SH-SY5Y (cell line): ENCODE results near the gene ABLIM2.

ENCODE experiments used
- GATA2 ChIP-seq: IDR thresholded peaks from 2 replicates; pipeline ENCODE4 v1.6.1; 2011; ENCODE audit warnings: mild to moderate bottlenecking, low read depth, low read length
- GATA3 ChIP-seq: IDR thresholded peaks from 2 replicates; pipeline ENCODE4 v1.6.1; 2011; ENCODE audit warnings: low read depth, mild to moderate bottlenecking, low read length, moderate library complexity

ABLIM2 gene

GRCh38 chr4:7987148-7987989 is 171.2 kb downstream of the ABLIM2 start:
- no peak for TF ChIP-seq GATA3
- TF ChIP-seq GATA2, result no peak

GRCh38 chr4:7985891-7986441 is 172.6 kb downstream of the ABLIM2 start:
- no peak for TF ChIP-seq GATA2
- no peak for TF ChIP-seq GATA3

GRCh38 chr4:7985072-7985471 is 173.5 kb downstream of the ABLIM2 start:
- TF ChIP-seq GATA3 (no peak), GATA2 (no peak)

- TF ChIP-seq GATA3 (no peak), GATA2 (no peak)
Measured at GRCh38 chr4:7984286-7984925, 174.2 kb downstream of the ABLIM2 start.

GRCh38 chr4:7983296-7983695 is 175.3 kb downstream of the ABLIM2 start:
- TF ChIP-seq GATA3 (no peak), GATA2 (no peak)

GRCh38 chr4:7981738-7982394 is 176.7 kb downstream of the ABLIM2 start:
- no peak for TF ChIP-seq GATA3
- no peak for TF ChIP-seq GATA2

GRCh38 chr4:7980036-7980435 is 178.6 kb downstream of the ABLIM2 start:
- TF ChIP-seq GATA2, result no peak
- no peak for TF ChIP-seq GATA3

- no peak for TF ChIP-seq GATA3
- no peak for TF ChIP-seq GATA2
Measured at GRCh38 chr4:7979652-7979968, 179.0 kb downstream of the ABLIM2 start.

GRCh38 chr4:7978907-7979651 is 179.5 kb downstream of the ABLIM2 start:
- TF ChIP-seq GATA2, result no peak
- TF ChIP-seq GATA3, result no peak

GRCh38 chr4:7978489-7978888 is 180.1 kb downstream of the ABLIM2 start:
- TF ChIP-seq GATA2 (no peak), GATA3 (no peak)

- no peak for TF ChIP-seq GATA3
- no peak for TF ChIP-seq GATA2
Measured at GRCh38 chr4:7976634-7977033, 182.0 kb downstream of the ABLIM2 start.

- TF ChIP-seq GATA3 (no peak), GATA2 (no peak)
Measured at GRCh38 chr4:7976025-7976424, 182.6 kb downstream of the ABLIM2 start.

GRCh38 chr4:7974425-7974824 is 184.2 kb downstream of the ABLIM2 start:
- TF ChIP-seq GATA3, result no peak
- TF ChIP-seq GATA2, result no peak

- no peak for TF ChIP-seq GATA3
- TF ChIP-seq GATA2, result no peak
Measured at GRCh38 chr4:7973545-7973981, 185.1 kb downstream of the ABLIM2 start.

GRCh38 chr4:7971881-7972500 is 186.6 kb downstream of the ABLIM2 start:
- no peak for TF ChIP-seq GATA3
